Activated naive CD4-positive, alpha-beta T cell treated with anti-CD3 and anti-CD28 coated beads, Interleukin-2, amount 10 ng/mL, durations not matched to agents 7 days and 5 days (primary cell): ENCODE results near the gene TJP1.
"Not testable (repeated sequence)": the region's sequence is repeated elsewhere in the genome, so short reads cannot be mapped to it uniquely, and the experiment has no call there.

Source experiments
- CTCF ChIA-PET: fragments of 350-600 bp; sonication (Branson Sonifier 250); formaldehyde crosslinking; loops from one replicate; lab custom pipeline; 2021; ENCODE audit warnings: antibody characterized with exemption; lab: Charles Lee
- DNase-seq: peaks from one replicate; pipeline ENCODE4 v3.0.0-alpha.2; 2020
- H3K27ac Mint-ChIP-seq: one replicate; pipeline ENCODE4 v1.8.0; 2021; ENCODE audit warnings: mild to moderate bottlenecking, moderate library complexity, mixed read lengths
- H3K27me3 Mint-ChIP-seq: one replicate; pipeline ENCODE4 v1.8.0; 2021; ENCODE audit warnings: mild to moderate bottlenecking, mixed read lengths
- H3K36me3 Mint-ChIP-seq: one replicate; pipeline ENCODE4 v1.8.0; 2021; ENCODE audit warnings: mixed read lengths
- H3K4me1 Mint-ChIP-seq: one replicate; pipeline ENCODE4 v1.8.0; 2021; ENCODE audit warnings: mixed read lengths
- H3K4me3 Mint-ChIP-seq: one replicate; pipeline ENCODE4 v1.8.0; 2021; ENCODE audit warnings: mild to moderate bottlenecking, moderate library complexity, mixed read lengths
- H3K9me3 Mint-ChIP-seq: one replicate; pipeline ENCODE4 v1.8.0; 2021; ENCODE audit warnings: mixed read lengths

Gene TJP1

GRCh38 chr15:29822684-29823459 lies 604 bp upstream of the TJP1 start:
- H3K27me3 Mint-ChIP-seq = peaks cover 70% of the 10 kb centered on the region
- H3K9me3 Mint-ChIP-seq = peaks cover 11% of the 10 kb centered on the region
- peak; percentile 23 for DNase-seq
- CTCF ChIA-PET = no interaction called here
- peak overlapping the region; percentile 12 for H3K4me3 Mint-ChIP-seq
- peak overlapping the region; percentile 3 for H3K27ac Mint-ChIP-seq
- H3K36me3 Mint-ChIP-seq = peaks cover 7% of the 10 kb centered on the region
- peaks cover 21% of the 10 kb centered on the region for H3K4me1 Mint-ChIP-seq

DNA sequence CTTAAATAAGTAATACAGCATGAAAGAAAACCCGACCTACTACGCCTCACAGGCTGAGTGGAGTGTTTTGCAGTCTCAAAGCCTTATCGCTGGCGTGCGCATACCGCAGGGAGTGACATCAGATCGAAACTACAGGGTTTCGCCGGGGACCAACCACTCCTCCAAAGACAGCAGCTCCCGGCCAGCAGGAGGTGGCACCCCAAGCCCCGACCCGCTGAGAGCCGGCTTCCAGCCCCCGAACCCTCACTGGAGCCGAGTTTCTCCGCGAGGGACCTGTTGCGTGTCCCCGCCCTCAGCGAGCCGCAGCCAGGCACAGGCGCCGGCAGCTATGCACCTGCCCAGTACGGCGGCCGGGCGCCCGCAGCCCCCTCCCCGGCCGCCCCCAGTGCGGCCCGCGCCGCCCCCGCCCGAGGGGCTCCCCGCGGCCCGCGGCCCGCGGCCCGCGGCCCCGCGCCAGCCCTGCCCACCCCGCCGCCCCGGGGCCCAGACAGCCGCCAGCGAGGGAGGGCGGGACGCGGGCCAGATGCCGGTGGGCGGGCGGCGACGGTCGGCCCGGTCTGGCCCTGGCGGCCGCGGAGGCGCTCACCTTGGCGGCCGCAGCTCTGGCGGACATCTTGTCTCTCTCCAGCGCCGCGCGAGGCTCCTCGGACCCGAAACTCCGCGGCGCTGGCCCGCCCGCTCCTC lies 710 bp downstream of the TJP1 start:
- peaks cover 66% of the 10 kb centered on the region for H3K27me3 Mint-ChIP-seq

GRCh38 chr15:29820394-29821154 lies 1.7 kb downstream of the TJP1 start:
- H3K36me3 Mint-ChIP-seq = peaks cover 7% of the 10 kb centered on the region
- peaks cover 16% of the 10 kb centered on the region for H3K9me3 Mint-ChIP-seq
- DNase-seq = no peak
- H3K27ac Mint-ChIP-seq = no peak overlapping the region
- peaks cover 66% of the 10 kb centered on the region for H3K27me3 Mint-ChIP-seq
- H3K4me1 Mint-ChIP-seq = peaks cover 14% of the 10 kb centered on the region
- H3K4me3 Mint-ChIP-seq = no peak overlapping the region
- CTCF ChIA-PET = no interaction called here

More for the DNA sequence above, 710 bp downstream of the TJP1 start:
- H3K9me3 Mint-ChIP-seq = peaks cover 17% of the 10 kb centered on the region
- no peak overlapping the region for H3K4me3 Mint-ChIP-seq
- H3K36me3 Mint-ChIP-seq = peaks cover 7% of the 10 kb centered on the region
- no peak overlapping the region for H3K27ac Mint-ChIP-seq
- H3K4me1 Mint-ChIP-seq = peaks cover 21% of the 10 kb centered on the region
- DNase-seq = peak; percentile 37
- CTCF ChIA-PET = no interaction called here

- CTCF ChIA-PET = no interaction called here
- peaks cover 7% of the 10 kb centered on the region for H3K36me3 Mint-ChIP-seq
- peaks cover 66% of the 10 kb centered on the region for H3K27me3 Mint-ChIP-seq
- H3K4me1 Mint-ChIP-seq = peaks cover 8% of the 10 kb centered on the region
- H3K9me3 Mint-ChIP-seq = peaks cover 10% of the 10 kb centered on the region
- H3K27ac Mint-ChIP-seq = no peak overlapping the region
- H3K4me3 Mint-ChIP-seq = no peak overlapping the region
- DNase-seq = no peak
Measured at GRCh38 chr15:29819979-29820378, 2.3 kb downstream of the TJP1 start.

GRCh38 chr15:29818141-29818540 lies 4.1 kb downstream of the TJP1 start:
- no peak overlapping the region for H3K27ac Mint-ChIP-seq
- peaks cover 5% of the 10 kb centered on the region for H3K36me3 Mint-ChIP-seq
- peaks cover 4% of the 10 kb centered on the region for H3K4me1 Mint-ChIP-seq
- H3K4me3 Mint-ChIP-seq = no peak overlapping the region
- CTCF ChIA-PET = no interaction called here
- peaks cover 59% of the 10 kb centered on the region for H3K27me3 Mint-ChIP-seq
- peaks cover 10% of the 10 kb centered on the region for H3K9me3 Mint-ChIP-seq
- no peak for DNase-seq

DNA sequence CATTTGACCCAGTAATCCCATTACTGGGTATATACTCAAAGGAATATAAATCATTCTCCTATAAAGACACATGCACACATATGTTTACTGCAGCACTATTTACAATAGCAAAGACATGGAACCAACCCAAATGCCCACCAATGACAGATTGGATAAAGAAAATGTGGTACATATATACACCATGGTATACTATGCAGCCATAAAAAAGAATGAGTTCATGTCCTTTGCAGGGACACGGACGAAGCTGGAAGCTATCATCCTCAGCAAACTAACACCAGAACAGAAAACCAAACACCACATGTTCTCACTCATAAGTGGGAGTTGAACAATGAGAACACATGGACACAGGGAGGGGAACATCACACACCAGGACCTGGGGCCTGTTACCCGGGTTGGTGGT lies 4.8 kb downstream of the TJP1 start:
- H3K9me3 Mint-ChIP-seq, H3K4me1 Mint-ChIP-seq, H3K36me3 Mint-ChIP-seq, DNase-seq, H3K27ac Mint-ChIP-seq, H3K4me3 Mint-ChIP-seq, CTCF ChIA-PET: not testable (repeated sequence)
- H3K27me3 Mint-ChIP-seq = peaks cover 53% of the 10 kb centered on the region

GRCh38 chr15:29815000-29815710 lies 7.1 kb downstream of the TJP1 start:
- no peak for DNase-seq
- CTCF ChIA-PET = no interaction called here
- no peak overlapping the region for H3K27ac Mint-ChIP-seq
- H3K9me3 Mint-ChIP-seq = peaks cover 6% of the 10 kb centered on the region
- no peaks in the 10 kb centered on the region for H3K36me3 Mint-ChIP-seq
- H3K4me1 Mint-ChIP-seq = no peaks in the 10 kb centered on the region
- peaks cover 46% of the 10 kb centered on the region for H3K27me3 Mint-ChIP-seq
- no peak overlapping the region for H3K4me3 Mint-ChIP-seq

- Mint-ChIP-seq H3K36me3 (no peaks in the 10 kb centered on the region), H3K4me3 (no peak overlapping the region), H3K27me3 (peaks cover 41% of the 10 kb centered on the region), H3K4me1 (no peaks in the 10 kb centered on the region), H3K9me3 (peaks cover 6% of the 10 kb centered on the region), H3K27ac (no peak overlapping the region)
- CTCF ChIA-PET = no interaction called here
- no peak for DNase-seq
Measured at GRCh38 chr15:29813009-29813408, 9.3 kb downstream of the TJP1 start.

- Mint-ChIP-seq H3K27ac (no peak overlapping the region), H3K4me3 (no peak overlapping the region), H3K27me3 (peaks cover 39% of the 10 kb centered on the region), H3K4me1 (no peaks in the 10 kb centered on the region), H3K36me3 (no peaks in the 10 kb centered on the region), H3K9me3 (peaks cover 6% of the 10 kb centered on the region)
- CTCF ChIA-PET = no interaction called here
- no peak for DNase-seq
Measured at GRCh38 chr15:29812384-29812694, 9.9 kb downstream of the TJP1 start.

- CTCF ChIA-PET = no interaction called here
- peaks cover 38% of the 10 kb centered on the region for H3K27me3 Mint-ChIP-seq
- no peak overlapping the region for H3K27ac Mint-ChIP-seq
- no peak for DNase-seq
- H3K4me1 Mint-ChIP-seq = no peaks in the 10 kb centered on the region
- H3K9me3 Mint-ChIP-seq = peaks cover 3% of the 10 kb centered on the region
- no peak overlapping the region for H3K4me3 Mint-ChIP-seq
- H3K36me3 Mint-ChIP-seq = no peaks in the 10 kb centered on the region
Measured at GRCh38 chr15:29811691-29812383, 10.4 kb downstream of the TJP1 start.

DNA sequence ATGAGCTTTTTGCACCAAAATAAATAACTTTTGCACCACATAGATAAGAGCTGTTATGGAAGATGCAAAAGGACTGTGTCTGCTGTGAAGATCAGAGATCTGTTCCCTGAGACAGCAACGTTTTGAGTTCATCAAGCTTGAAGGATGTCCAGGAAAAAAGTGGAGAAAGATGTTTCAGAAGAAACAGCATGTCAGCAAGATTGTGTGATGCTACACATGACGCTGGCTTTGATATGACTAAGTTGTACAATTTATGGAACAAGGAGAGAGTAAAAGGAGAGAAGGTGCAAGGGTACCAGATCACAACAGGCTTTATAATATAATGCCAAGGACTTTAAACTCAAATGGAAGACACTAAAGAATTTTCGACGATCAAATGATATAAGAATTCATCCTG lies 16.6 kb downstream of the TJP1 start:
- no peak for DNase-seq
- peaks cover 29% of the 10 kb centered on the region for H3K27me3 Mint-ChIP-seq
- no peak overlapping the region for H3K27ac Mint-ChIP-seq
- H3K4me3 Mint-ChIP-seq = no peak overlapping the region
- H3K9me3 Mint-ChIP-seq = no peaks in the 10 kb centered on the region
- H3K36me3 Mint-ChIP-seq = no peaks in the 10 kb centered on the region
- H3K4me1 Mint-ChIP-seq = no peaks in the 10 kb centered on the region
- CTCF ChIA-PET = no interaction called here

DNA sequence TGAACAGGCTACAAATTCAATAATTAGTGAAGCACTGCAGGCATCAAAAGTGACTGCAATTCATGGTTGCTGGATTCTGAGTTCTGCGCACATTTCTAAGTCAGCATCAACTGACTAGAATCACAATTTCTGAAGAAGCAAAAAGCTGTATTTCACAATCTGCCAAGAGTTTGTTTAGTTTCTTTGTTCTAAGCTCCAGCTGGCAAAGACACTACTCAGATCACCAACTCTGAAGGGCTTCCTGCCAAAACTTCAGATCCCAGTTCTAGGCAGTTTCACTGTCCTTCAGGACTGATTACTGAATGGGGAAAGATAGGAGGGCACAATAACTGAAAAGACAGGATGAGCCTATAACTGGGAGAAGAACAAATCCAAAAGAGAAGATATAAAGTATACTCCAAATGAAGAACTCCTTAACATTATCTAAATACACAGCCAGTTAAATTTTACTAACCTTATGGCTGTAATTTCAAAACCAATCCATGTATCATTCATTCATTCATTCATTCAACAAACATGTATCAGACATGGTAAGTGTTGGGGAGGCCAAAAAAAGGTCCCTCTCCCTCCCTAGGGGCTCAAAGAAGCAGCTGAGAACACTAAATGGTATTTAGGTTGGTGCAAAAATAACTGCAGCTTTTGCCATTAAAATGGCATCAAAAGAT lies 17.1 kb downstream of the TJP1 start:
- CTCF ChIA-PET = no interaction called here
- no peak overlapping the region for H3K27ac Mint-ChIP-seq
- no peak overlapping the region for H3K4me3 Mint-ChIP-seq
- DNase-seq = no peak
- H3K36me3 Mint-ChIP-seq = no peaks in the 10 kb centered on the region
- peaks cover 27% of the 10 kb centered on the region for H3K27me3 Mint-ChIP-seq
- no peaks in the 10 kb centered on the region for H3K4me1 Mint-ChIP-seq
- H3K9me3 Mint-ChIP-seq = no peaks in the 10 kb centered on the region

- Mint-ChIP-seq H3K27ac (no peak overlapping the region), H3K4me1 (no peaks in the 10 kb centered on the region), H3K9me3 (no peaks in the 10 kb centered on the region), H3K4me3 (no peak overlapping the region), H3K36me3 (no peaks in the 10 kb centered on the region), H3K27me3 (peaks cover 18% of the 10 kb centered on the region)
- CTCF ChIA-PET = no interaction called here
- no peak for DNase-seq
Measured at GRCh38 chr15:29802411-29802810, 19.9 kb downstream of the TJP1 start.
